IMR-90 (cell line): Measurements from ENCODE around the gene SLC39A6. TPM values are rescaled to one million over a fixed set of nuclear protein-coding genes. Genes with fewer than 3 reads are reported as not detected.

Source experiments
- ATAC-seq: fragments of 200-7000 bp; cut with Tn5 transposase; 2 replicates; pipeline ENCODE4 v1.9.1; 2020; ENCODE audit warnings: low read depth, mild to moderate bottlenecking, moderate library complexity
- BruUV-seq: library from RNA; stranded (reverse); fragments of 400-500 nt; replicated peaks from 2 replicates; lab custom pipeline; 2021; lab: Mats Ljungman, UMichigan
- CTCF ChIA-PET: fragments of 300-600 bp; formaldehyde crosslinking; extraction: SDS; loops from one replicate; lab custom pipeline; 2021; ENCODE audit warnings: antibody characterized with exemption; lab: Yijun Ruan, JAX
- POLR2A ChIA-PET: fragments of 300-600 bp; sonication (Branson Sonifier 250); formaldehyde crosslinking; loops from one replicate; lab custom pipeline; 2022; ENCODE audit warnings: antibody characterized with exemption; ENCODE audit not compliant: unreplicated experiment; lab: Charles Lee
- DNase-seq: peaks from one replicate; pipeline ENCODE4 v3.0.0; 2013
- H2AFZ ChIP-seq: replicated peaks from 2 replicates; pipeline ENCODE3; 2013; ENCODE audit warnings: low read length, mild to moderate bottlenecking; ENCODE audit not compliant: poor library complexity
- H2AK5ac ChIP-seq: 2 replicates; pipeline ENCODE4 v1.6.1; 2013; ENCODE audit warnings: low read depth, low read length, inconsistent platforms
- H2AK9ac ChIP-seq: replicated peaks from 2 replicates; pipeline ENCODE3; 2013; ENCODE audit warnings: mild to moderate bottlenecking, low read depth, low read length, moderate library complexity; ENCODE audit not compliant: poor library complexity
- H2BK120ac ChIP-seq: 2 replicates; pipeline ENCODE4 v1.6.1; 2013; ENCODE audit warnings: low read depth, low read length, inconsistent platforms
- H2BK15ac ChIP-seq: 3 replicates; pipeline ENCODE4 v1.6.1; 2013; ENCODE audit warnings: low read depth, low read length, inconsistent platforms
- H2BK20ac ChIP-seq: 2 replicates; pipeline ENCODE4 v1.6.1; 2013; ENCODE audit warnings: low read depth, mild to moderate bottlenecking, inconsistent platforms, low read length, moderate library complexity
- H2BK5ac ChIP-seq: 2 replicates; pipeline ENCODE4 v1.6.1; 2013; ENCODE audit warnings: mild to moderate bottlenecking, low read depth, low read length, inconsistent platforms; ENCODE audit not compliant: poor library complexity, severe bottlenecking
- H3K14ac ChIP-seq: replicated peaks from 2 replicates; pipeline ENCODE4 v1.6.1; 2013; ENCODE audit warnings: low read depth, low read length, inconsistent platforms
- H3K18ac ChIP-seq: 2 replicates; pipeline ENCODE4 v1.6.1; 2013; ENCODE audit warnings: low read depth, low read length, control low read depth
- H3K23ac ChIP-seq: 2 replicates; pipeline ENCODE4 v1.6.1; 2013; ENCODE audit warnings: low read depth, low read length, inconsistent platforms
- H3K27ac ChIP-seq: 2 replicates; pipeline ENCODE4 v1.5.1; 2013; ENCODE audit warnings: mild to moderate bottlenecking, control low read depth, low read length; ENCODE audit not compliant: insufficient read depth
- H3K27me3 ChIP-seq: 2 replicates; pipeline ENCODE4 v1.6.1; 2013; ENCODE audit warnings: low read length; ENCODE audit not compliant: control insufficient read depth, insufficient read depth
- H3K36me3 ChIP-seq: 2 replicates; pipeline ENCODE4 v1.6.1; 2013; ENCODE audit warnings: low read length, mixed read lengths; ENCODE audit not compliant: control insufficient read depth, insufficient read depth
- H3K4ac ChIP-seq: 2 replicates; pipeline ENCODE4 v1.6.1; 2013; ENCODE audit warnings: low read depth, low read length, inconsistent platforms
- H3K4me1 ChIP-seq: 2 replicates; pipeline ENCODE4 v1.6.1; 2013; ENCODE audit warnings: low read length, mixed read lengths; ENCODE audit not compliant: control insufficient read depth, insufficient read depth
- H3K4me2 ChIP-seq: 2 replicates; pipeline ENCODE4 v1.6.1; 2013; ENCODE audit warnings: low read depth, mild to moderate bottlenecking, control low read depth, low read length, moderate library complexity
- H3K4me3 ChIP-seq: 2 replicates; pipeline ENCODE4 v1.5.1; 2013; ENCODE audit warnings: low read depth, mild to moderate bottlenecking, control low read depth, low read length, moderate library complexity; ENCODE audit not compliant: insufficient read depth
- H3K56ac ChIP-seq: 2 replicates; pipeline ENCODE4 v1.6.1; 2013; ENCODE audit warnings: low read length, inconsistent platforms; ENCODE audit not compliant: insufficient read depth; ENCODE audit errors: extremely low read depth
- H3K79me1 ChIP-seq, 2 experiments: 2 replicates each; pipeline ENCODE4 v1.6.1; 2013; ENCODE audit warnings: low read length in 2 of 2, inconsistent platforms in 1 of 2, low read depth in 1 of 2
- H3K9ac ChIP-seq: 2 replicates; pipeline ENCODE4 v1.6.1; 2013; ENCODE audit warnings: low read depth, low read length, control low read depth
- H3K9me1 ChIP-seq: 2 replicates; pipeline ENCODE4 v1.6.1; 2013; ENCODE audit warnings: low read length, inconsistent platforms; ENCODE audit not compliant: insufficient read depth
- H3K9me3 ChIP-seq: 2 replicates; pipeline ENCODE4 v1.6.1; 2013; ENCODE audit warnings: low read length; ENCODE audit not compliant: control insufficient read depth, insufficient read depth
- H4K20me1 ChIP-seq: 2 replicates; pipeline ENCODE4 v1.6.1; 2013; ENCODE audit warnings: low read length, inconsistent platforms; ENCODE audit not compliant: insufficient read depth
- H4K5ac ChIP-seq: 2 replicates; pipeline ENCODE4 v1.6.1; 2013; ENCODE audit warnings: mild to moderate bottlenecking, low read depth, low read length, control low read depth
- H4K8ac ChIP-seq, 2 experiments: 2 replicates each; pipeline ENCODE4 v1.6.1; 2013; ENCODE audit warnings: low read depth in 2 of 2, low read length in 2 of 2, control low read depth in 1 of 2, inconsistent platforms in 1 of 2
- H4K91ac ChIP-seq: 2 replicates; pipeline ENCODE4 v1.6.1; 2013; ENCODE audit warnings: low read depth, low read length, inconsistent platforms; ENCODE audit not compliant: insufficient read depth
- MAFK ChIP-seq: IDR thresholded peaks from 2 replicates; pipeline ENCODE4 v1.6.1; 2012; ENCODE audit warnings: low read depth, low read length, improper control_type of control experiment
- WGBS, 2 experiments: methylation state at CpG; one replicate each; pipeline versions ENCODE4 v1.1.5 to v1.1.7; 2013; ENCODE audit warnings: missing lambda C conversion rate in 2 of 2; ENCODE audit not compliant: insufficient read length in 1 of 2; ENCODE audit errors: extremely low coverage in 2 of 2; 5-methylcytosine and 5-hydroxymethylcytosine counted together
- dilution Hi-C: fragments of 300-500 bp; cut with HindIII; formaldehyde crosslinking; loops from one replicate; pipeline ENCODE4 v1.14.3; 2018; ENCODE audit warnings: low sequenced_read_pairs; ENCODE audit not compliant: unreplicated experiment
- in situ Hi-C: fragments of 300-500 bp; cut with MboI; formaldehyde crosslinking; loops from 3 replicates; pipeline ENCODE4 v1.14.3; 2019; ENCODE audit warnings: low sequenced_read_pairs, inconsistent platforms, mixed read lengths
- intact Hi-C: fragments of 100-400 bp; cut with micrococcal nuclease; formaldehyde crosslinking; loops from 2 replicates; pipeline ENCODE4 v1.10.0; 2022
- polyA plus RNA-seq, 3 experiments: library from polyadenylated mRNA; depleted of rRNA; stranded (reverse); fragments of >200 nt; gene quantifications; 2 replicates each; pipeline ENCODE4 v1.2.3, GENCODE V29; 2012; ENCODE audit warnings: low replicate concordance in 1 of 3
- total RNA-seq: library from RNA; depleted of rRNA; stranded (reverse); fragments of >200 nt; gene quantifications from 2 replicates; pipeline ENCODE4 v1.2.3, GENCODE V29; 2012

The SLC39A6 gene
- total and polyA plus RNA-seq, 2 of the 4 experiments (the other 2 are of a cell fraction) = 48.7 to 91.9 TPM

DNA sequence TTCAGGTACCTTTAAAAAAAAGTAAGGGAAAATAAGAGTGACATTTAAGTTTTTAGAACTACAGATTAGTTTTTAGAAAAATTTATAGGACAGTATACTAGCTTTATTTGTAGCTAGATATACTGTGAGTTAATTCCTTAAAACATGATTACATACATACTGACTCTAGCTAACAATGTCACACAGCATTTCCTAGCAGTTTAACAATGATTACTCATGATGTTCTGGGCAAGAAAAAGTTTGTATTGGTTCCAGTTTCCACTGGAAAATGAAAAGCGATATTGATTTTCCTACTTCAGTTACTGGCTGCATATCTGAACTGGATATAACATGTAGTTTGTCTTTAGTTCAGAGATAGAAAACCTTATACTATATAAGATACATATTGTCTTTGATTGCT is 19.4 kb downstream of the SLC39A6 start:
- Histone ChIP-seq H4K8ac (no peak overlapping the region), H2BK5ac (no peak overlapping the region), H3K56ac (no peak overlapping the region), H3K4me1 (no peaks in the 10 kb centered on the region), H3K14ac (no peak overlapping the region), H3K4ac (no peak overlapping the region), H2BK15ac (no peak overlapping the region), H3K18ac (no peak overlapping the region), H3K9me3 (no peaks in the 10 kb centered on the region), H2AK9ac (no peak overlapping the region), H3K4me3 (no peak overlapping the region), H4K91ac (no peak overlapping the region), H3K4me2 (no peak overlapping the region), H4K20me1 (peaks cover 4% of the 10 kb centered on the region; the same call in 1 of the 2 replicates), H2BK120ac (no peak overlapping the region), H3K79me1 (peaks cover 4 to 6% of the 10 kb centered on the region in 2 experiments; a peak in 2 of 4 replicates), H3K23ac (no peak overlapping the region), H3K27ac (no peak overlapping the region), H3K9me1 (peaks cover 8% of the 10 kb centered on the region; the same call in 1 of the 2 replicates), H3K36me3 (peaks cover 31% of the 10 kb centered on the region), H2AFZ (no peak overlapping the region), H2BK20ac (no peak overlapping the region), H4K5ac (no peak overlapping the region), H3K9ac (no peak overlapping the region), H3K27me3 (no peaks in the 10 kb centered on the region), H2AK5ac (no peak overlapping the region)
- ATAC-seq = no peak
- dilution Hi-C loops = no loop called here
- POLR2A ChIA-PET = no interaction called here
- DNase-seq = no peak
- in situ Hi-C loops = no loop called here
- BruUV-seq = no TSS peak
- intact Hi-C loops = no loop called here
- no peak for TF ChIP-seq MAFK
- WGBS, 2 experiments = no CpG with 5 or more reads among the region's 1 CpG
- CTCF ChIA-PET = interaction anchor here (0.6 kb wide), 1 partner anchor 16 kb away, joined by 3 read pairs; no protein-coding TSS in a partner anchor
